NT2/D1 (cell line): ENCODE results near the gene MYL11.

ENCODE experiments used
- DNase-seq: peaks from one replicate; pipeline ENCODE4 v3.0.0-alpha.2; 2011; ENCODE audit warnings: low read depth, low spot score
- H3K27me3 ChIP-seq: 2 replicates; pipeline ENCODE4 v1.6.0; 2011; ENCODE audit warnings: mild to moderate bottlenecking; ENCODE audit not compliant: insufficient read length, insufficient read depth
- H3K36me3 ChIP-seq: 2 replicates; pipeline ENCODE4 v1.6.1; 2011; ENCODE audit warnings: mild to moderate bottlenecking, low read length, mixed read lengths; ENCODE audit not compliant: insufficient read depth, insufficient read length
- H3K4me1 ChIP-seq: 2 replicates; pipeline ENCODE4 v1.5.1; 2011; ENCODE audit not compliant: insufficient read depth, insufficient read length
- H3K4me3 ChIP-seq: 2 replicates; pipeline ENCODE4 v1.5.1; 2011; ENCODE audit warnings: low read depth; ENCODE audit not compliant: insufficient read length
- H3K9ac ChIP-seq: 2 replicates; pipeline ENCODE4 v1.6.0; 2011; ENCODE audit warnings: low read depth; ENCODE audit not compliant: insufficient read length
- H3K9me3 ChIP-seq: 2 replicates; pipeline ENCODE4 v1.5.1; 2011; ENCODE audit warnings: mild to moderate bottlenecking, low read length; ENCODE audit not compliant: insufficient read depth
- SUZ12 ChIP-seq: IDR thresholded peaks from 2 replicates; pipeline ENCODE4 v1.6.1; 2011; ENCODE audit not compliant: insufficient read length, insufficient read depth; ENCODE audit errors: extremely low read depth
- YY1 ChIP-seq: IDR thresholded peaks from 2 replicates; pipeline ENCODE4 v1.6.1; 2011; ENCODE audit not compliant: insufficient read length, insufficient read depth
- ZNF274 ChIP-seq: IDR thresholded peaks from 2 replicates; pipeline ENCODE4 v1.6.1; 2011; ENCODE audit warnings: mild to moderate bottlenecking, low read depth, low read length

MYL11 gene

DNA sequence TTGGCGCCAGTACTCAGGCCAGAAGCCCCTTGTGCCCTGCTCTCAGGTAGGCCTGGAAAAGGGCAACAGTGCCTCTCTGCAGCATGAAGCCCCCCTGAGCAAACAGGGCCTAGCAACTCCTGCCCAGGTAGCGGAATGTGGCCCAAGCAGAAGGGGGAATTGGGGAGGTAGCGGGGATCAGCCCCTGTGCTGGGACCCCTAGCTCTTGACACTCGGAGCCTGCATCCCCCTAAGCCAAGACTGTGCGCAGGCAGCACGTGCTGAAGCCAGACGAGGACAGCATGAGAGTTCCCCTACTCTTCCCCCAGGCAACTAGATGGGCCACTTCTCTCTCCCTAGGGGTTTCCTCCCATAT is 18.7 kb upstream of the MYL11 start:
- Histone ChIP-seq H3K27me3 (no peaks in the 10 kb centered on the region), H3K4me1 (peaks cover 19% of the 10 kb centered on the region), H3K36me3 (peaks cover 77% of the 10 kb centered on the region), H3K9me3 (no peaks in the 10 kb centered on the region), H3K4me3 (peak overlapping the region; percentile 88), H3K9ac (peak overlapping the region; percentile 83)
- no peak for DNase-seq
- no peak for TF ChIP-seq SUZ12
- TF ChIP-seq ZNF274, result no peak
- no peak for TF ChIP-seq YY1

DNA sequence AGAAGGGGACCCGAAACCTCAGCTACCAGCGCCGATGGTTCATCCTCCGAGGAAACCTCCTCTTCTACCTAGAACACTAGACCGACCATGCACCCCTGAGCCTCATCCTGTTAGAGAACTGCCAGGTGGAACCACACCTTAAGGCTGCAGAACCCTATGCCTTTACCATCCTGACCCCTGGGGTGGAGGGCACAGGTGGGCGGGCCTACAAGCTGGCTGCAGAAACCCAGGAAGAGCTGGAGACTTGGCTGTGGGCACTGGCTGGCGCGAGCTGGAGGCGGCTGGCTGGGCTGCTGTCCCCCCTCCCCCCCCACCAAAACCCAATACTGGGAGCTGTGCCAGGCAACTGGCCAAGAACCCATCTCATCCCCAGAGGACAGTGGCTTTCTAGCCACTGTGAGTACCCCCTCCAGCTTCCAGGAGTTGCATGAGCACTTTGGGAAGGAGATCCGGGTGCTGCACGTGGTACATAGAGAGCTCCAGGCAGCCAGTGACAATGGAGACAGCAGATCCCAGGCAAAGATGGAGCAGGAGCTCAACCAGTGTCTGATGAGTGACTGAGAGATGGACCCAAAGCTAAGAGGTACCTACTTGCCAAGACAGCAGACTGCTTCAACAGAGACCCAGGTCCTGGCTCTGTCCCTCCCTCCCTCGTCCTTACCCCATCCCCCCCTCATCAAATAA is 18.1 kb upstream of the MYL11 start:
- peaks cover 19% of the 10 kb centered on the region for H3K4me1 ChIP-seq
- H3K4me3 ChIP-seq, result peak overlapping the region; percentile 88
- no peaks in the 10 kb centered on the region for H3K27me3 ChIP-seq
- DNase-seq, result no peak
- H3K9me3 ChIP-seq, result no peaks in the 10 kb centered on the region
- TF ChIP-seq YY1, result no peak
- TF ChIP-seq ZNF274, result no peak
- TF ChIP-seq SUZ12, result no peak
- H3K9ac ChIP-seq, result peak overlapping the region; percentile 83
- H3K36me3 ChIP-seq, result peaks cover 71% of the 10 kb centered on the region

DNA sequence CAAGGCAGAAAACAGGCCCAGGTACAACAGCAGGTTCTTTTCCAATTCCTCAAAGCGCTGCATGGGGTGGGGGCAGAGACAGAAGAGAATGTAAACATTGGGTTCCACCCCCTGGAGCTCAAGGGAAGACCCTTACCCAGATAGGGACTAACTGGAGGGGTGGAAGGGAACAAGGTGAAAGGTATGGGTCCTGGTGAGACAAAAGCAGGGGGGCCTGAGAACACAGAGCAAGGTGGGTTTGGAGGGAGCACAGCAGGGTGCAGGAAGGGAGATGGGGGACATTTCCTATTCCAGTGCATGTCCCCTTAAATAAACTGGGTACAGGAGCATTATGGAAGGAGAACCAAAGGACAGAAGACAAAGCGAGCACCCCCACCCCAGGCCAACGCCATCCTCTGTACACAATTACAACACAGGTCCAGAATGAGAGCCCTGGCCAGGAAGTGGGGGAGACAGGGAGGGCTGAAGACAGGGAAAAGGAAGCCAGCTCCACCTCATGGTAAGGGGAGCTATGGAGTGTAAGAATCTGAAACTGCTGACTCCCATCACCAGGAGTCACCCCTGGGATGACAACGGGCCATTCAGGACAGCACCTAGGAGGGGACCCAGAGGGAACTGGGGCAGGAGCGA is 17.4 kb upstream of the MYL11 start:
- peaks cover 66% of the 10 kb centered on the region for H3K36me3 ChIP-seq
- no peaks in the 10 kb centered on the region for H3K27me3 ChIP-seq
- DNase-seq, result no peak
- peaks cover 19% of the 10 kb centered on the region for H3K4me1 ChIP-seq
- no peaks in the 10 kb centered on the region for H3K9me3 ChIP-seq
- peak overlapping the region; percentile 47 for H3K9ac ChIP-seq
- TF ChIP-seq YY1, result no peak
- no peak for TF ChIP-seq ZNF274
- TF ChIP-seq SUZ12, result no peak
- peak overlapping the region; percentile 6 for H3K4me3 ChIP-seq

DNA sequence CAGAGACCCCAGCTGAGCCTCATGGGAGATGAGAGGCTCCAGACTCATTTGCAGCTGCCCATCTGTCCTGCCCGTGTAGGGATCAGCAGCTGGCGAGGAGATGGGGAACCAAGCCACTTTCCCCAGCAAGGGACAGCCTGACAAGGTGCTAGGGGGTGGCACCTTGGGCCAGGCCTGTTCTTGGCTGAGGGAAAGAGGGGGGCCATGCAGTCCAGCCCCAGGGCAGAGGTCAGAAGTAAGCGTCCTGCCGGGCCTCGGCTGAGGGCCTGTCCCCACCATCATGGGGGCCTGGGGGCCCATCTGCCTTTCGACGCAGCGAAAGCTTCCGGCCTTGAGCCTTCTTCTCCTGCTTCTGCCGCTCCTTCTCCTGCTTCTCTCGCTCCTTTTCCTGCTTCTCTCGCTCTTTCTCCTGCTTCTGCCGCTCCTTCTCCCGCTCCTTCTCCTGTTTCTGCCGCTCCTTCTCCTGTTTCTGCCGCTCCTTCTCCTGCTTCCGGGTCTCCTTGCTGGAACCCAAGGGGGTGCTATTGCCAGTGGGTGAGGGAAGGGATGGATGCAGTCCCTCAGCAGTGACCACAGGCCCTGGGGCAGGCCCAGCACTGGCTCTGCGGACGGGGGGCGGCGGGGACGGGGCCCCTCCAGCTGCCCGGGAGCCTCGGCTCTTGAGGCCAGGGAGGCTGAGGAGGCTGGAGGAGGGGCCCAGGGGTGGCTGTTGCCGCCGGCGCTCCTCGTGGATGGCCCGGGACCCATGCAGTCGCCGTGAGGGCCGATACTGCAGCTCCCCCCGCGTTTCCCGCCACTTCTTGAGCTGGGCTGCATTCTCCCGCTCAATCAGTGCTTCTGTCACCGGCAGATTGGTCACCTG is 16.7 kb upstream of the MYL11 start:
- peaks cover 62% of the 10 kb centered on the region for H3K36me3 ChIP-seq
- DNase-seq, result no peak
- no peak for TF ChIP-seq ZNF274
- TF ChIP-seq YY1, result no peak
- TF ChIP-seq SUZ12, result no peak
- H3K9ac ChIP-seq, result peak overlapping the region; percentile 57
- no peak overlapping the region for H3K4me3 ChIP-seq
- peaks cover 19% of the 10 kb centered on the region for H3K4me1 ChIP-seq
- H3K27me3 ChIP-seq, result no peaks in the 10 kb centered on the region
- H3K9me3 ChIP-seq, result no peaks in the 10 kb centered on the region

DNA sequence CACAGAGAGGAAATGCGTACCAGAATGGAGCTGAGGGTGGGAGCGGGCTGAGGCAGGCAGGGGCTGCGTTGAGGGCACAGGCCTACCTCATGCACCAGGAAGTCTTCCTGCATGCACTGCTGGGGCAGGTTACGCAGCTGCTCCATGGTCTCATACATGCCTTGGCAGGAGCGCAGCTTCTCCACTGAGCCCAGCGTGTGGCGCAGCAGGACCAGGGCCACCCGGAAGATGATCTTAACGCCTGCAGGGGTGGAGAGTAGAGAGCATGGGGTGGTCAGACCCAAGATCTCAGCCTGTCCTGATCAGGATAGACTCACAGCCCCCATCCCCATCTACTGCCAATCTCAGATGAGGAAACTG is 16.0 kb upstream of the MYL11 start:
- no peak for DNase-seq
- H3K9me3 ChIP-seq, result no peaks in the 10 kb centered on the region
- no peaks in the 10 kb centered on the region for H3K27me3 ChIP-seq
- H3K36me3 ChIP-seq, result peaks cover 61% of the 10 kb centered on the region
- H3K4me3 ChIP-seq, result no peak overlapping the region
- H3K4me1 ChIP-seq, result peaks cover 19% of the 10 kb centered on the region
- no peak for TF ChIP-seq ZNF274
- no peak for TF ChIP-seq SUZ12
- no peak for TF ChIP-seq YY1
- H3K9ac ChIP-seq, result peak overlapping the region; percentile 57

DNA sequence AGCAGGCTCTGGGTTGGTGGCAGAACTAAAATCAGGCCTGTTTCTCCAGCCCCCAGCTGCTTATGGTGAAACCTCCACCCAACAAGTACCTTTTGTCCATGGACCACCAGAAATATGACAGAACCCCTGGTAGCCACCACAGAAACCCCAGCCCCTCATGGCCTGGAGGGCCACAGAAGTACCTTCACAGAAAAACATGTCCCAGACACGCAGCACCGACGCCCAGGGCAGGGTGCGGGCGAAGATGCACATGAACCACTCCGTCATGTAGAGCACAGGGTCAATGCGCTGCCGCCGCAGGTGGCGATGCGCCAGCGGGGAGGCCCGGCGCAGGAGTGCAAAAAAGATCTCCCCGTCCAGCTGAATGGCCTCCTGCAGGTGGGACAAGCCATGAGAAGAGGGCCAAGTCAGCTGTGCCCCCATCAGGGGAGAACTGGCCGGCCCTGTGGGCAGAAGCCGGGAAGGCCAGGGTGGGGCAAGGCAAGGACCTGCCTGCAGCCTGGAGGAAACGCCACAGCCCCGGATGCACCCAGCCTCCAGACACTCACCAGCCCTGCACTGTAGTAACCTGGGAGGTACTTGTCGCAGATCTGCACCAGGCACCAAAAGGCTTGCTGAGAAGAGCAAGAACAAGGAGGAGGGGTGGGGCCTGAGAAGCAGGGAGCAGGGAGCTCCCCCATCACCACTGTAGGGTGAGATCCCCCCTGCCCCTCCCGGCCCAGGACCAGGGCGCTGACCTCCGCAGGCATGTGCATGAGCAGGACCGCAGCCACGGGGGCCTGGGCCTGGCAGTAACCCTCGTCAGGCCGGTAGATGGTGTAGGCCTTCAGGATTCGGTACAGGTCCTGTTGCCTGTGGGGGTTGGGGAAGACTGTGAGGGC is 15.4 kb upstream of the MYL11 start:
- no peak overlapping the region for H3K9ac ChIP-seq
- H3K9me3 ChIP-seq, result no peaks in the 10 kb centered on the region
- H3K4me1 ChIP-seq, result peaks cover 15% of the 10 kb centered on the region
- H3K36me3 ChIP-seq, result peaks cover 55% of the 10 kb centered on the region
- TF ChIP-seq ZNF274 (no peak), SUZ12 (no peak), YY1 (no peak)
- no peaks in the 10 kb centered on the region for H3K27me3 ChIP-seq
- H3K4me3 ChIP-seq, result no peak overlapping the region
- DNase-seq, result no peak

DNA sequence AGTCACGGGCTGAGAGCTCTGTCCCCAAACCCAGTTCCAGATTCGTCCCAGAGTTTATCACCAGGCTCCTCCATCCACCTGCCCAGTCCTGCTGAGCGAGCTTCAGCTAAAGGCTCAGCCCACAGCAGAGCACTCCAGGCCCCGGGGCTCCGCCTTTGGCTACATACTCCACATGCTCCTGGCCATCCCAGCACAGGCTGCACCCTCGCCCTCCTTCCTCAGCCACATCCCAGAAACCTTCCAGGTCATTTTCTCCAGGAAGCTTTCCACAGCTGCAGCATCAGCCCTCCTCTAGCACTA is 14.8 kb upstream of the MYL11 start:
- Histone ChIP-seq H3K4me3 (no peak overlapping the region), H3K27me3 (no peaks in the 10 kb centered on the region), H3K4me1 (peaks cover 15% of the 10 kb centered on the region), H3K9ac (no peak overlapping the region), H3K36me3 (peaks cover 60% of the 10 kb centered on the region), H3K9me3 (no peaks in the 10 kb centered on the region)
- TF ChIP-seq YY1 (no peak), SUZ12 (no peak), ZNF274 (no peak)
- no peak for DNase-seq
